Ascending aorta (tissue), 2 donors: ENCODE results near the gene XPR1. TPM values are rescaled to one million over a fixed set of nuclear protein-coding genes. Genes with fewer than 3 reads are reported as not detected.

ENCODE experiments used
- DNase-seq, 2 donors: peaks; one replicate each; pipeline ENCODE4 v3.0.0-alpha.2; 2019; ENCODE audit warnings: low spot score in 2 of 2
- H3K27ac ChIP-seq, 2 donors: fragments of 200-600 bp; sonication (generic); one replicate each; pipeline ENCODE4 v1.5.1; 2016 to 2017; ENCODE audit warnings: mild to moderate bottlenecking in 1 of 2
- H3K27me3 ChIP-seq: fragments of 200-600 bp; sonication (generic); one replicate; pipeline ENCODE4 v1.5.1; 2017
- H3K36me3 ChIP-seq, 2 donors: fragments of 200-600 bp; sonication (generic); one replicate each; pipeline ENCODE4 v1.5.1; 2016
- H3K4me1 ChIP-seq, 2 donors: fragments of 200-600 bp; sonication (generic); one replicate each; pipeline ENCODE4 v1.5.1; 2016 to 2017; ENCODE audit warnings: mild to moderate bottlenecking in 1 of 2
- H3K4me3 ChIP-seq, 2 donors: fragments of 200-600 bp; sonication (generic); one replicate each; pipeline ENCODE4 v1.5.1; 2016 to 2017; ENCODE audit warnings: mild to moderate bottlenecking in 1 of 2
- H3K9me3 ChIP-seq, 2 donors: fragments of 200-600 bp; sonication (generic); one replicate each; pipeline ENCODE4 v1.5.1; 2016
- CTCF ChIP-seq, 3 experiments: fragments of 200-600 bp in 2 of 3; fragments of 450-650 bp in 1 of 3; sonication (generic) in 2 of 3; IDR thresholded peaks; one replicate each; pipeline ENCODE4 v1.5.1; 2016 to 2019; ENCODE audit warnings: antibody characterized with exemption in 3 of 3, mild to moderate bottlenecking in 1 of 3, moderate library complexity in 1 of 3
- intact Hi-C: fragments of 100-400 bp; cut with DNase I; formaldehyde crosslinking; loops from one replicate; pipeline ENCODE4 v1.15.1; 2023
- total RNA-seq: library from RNA; depleted of rRNA; stranded (reverse); fragments of >200 nt; gene quantifications from one replicate; pipeline ENCODE4 v1.1.0, GENCODE V29; 2016

The XPR1 gene
- total RNA-seq, 1 donor from 2014 or later = 41.6 TPM

GRCh38 chr1:180791806-180792205 lies 160.0 kb downstream of the XPR1 start:
- Histone ChIP-seq H3K36me3 (no peaks in the 10 kb centered on the region), H3K9me3 (no peaks in the 10 kb centered on the region), H3K27ac (no peak overlapping the region), H3K27me3 (no peaks in the 10 kb centered on the region), H3K4me1 (peaks cover 0 to 5% of the 10 kb centered on the region in 2 donors), H3K4me3 (no peak overlapping the region)
- TF ChIP-seq CTCF (IDR thresholded peaks at IDR 0.05) = no peak
- intact Hi-C loops = no loop called here
- DNase-seq = no peak

DNA sequence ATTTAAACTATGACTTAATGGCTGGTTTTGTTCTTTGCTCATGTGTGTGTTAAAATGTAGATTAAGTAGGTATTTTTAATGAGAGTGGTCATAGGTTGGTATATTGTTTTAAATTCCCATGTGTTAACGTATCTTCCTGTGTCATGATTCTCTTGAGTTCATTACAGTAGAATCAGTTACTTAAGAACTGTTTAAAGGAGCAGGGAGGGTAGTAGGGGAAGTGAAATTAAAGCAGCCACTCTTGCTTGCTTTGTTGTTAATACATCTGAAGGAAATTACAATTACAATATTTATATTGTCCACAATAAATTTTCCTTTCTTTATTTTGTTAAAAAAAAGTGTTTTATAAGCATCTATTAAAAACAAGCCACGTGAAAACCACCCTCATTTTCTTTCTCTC lies 161.6 kb downstream of the XPR1 start:
- Histone ChIP-seq H3K9me3 (no peaks in the 10 kb centered on the region), H3K4me3 (no peak overlapping the region), H3K27me3 (no peaks in the 10 kb centered on the region), H3K4me1 (peaks cover 0 to 5% of the 10 kb centered on the region in 2 donors), H3K27ac (no peak overlapping the region), H3K36me3 (no peaks in the 10 kb centered on the region)
- no peak for DNase-seq
- intact Hi-C loops = no loop called here
- TF ChIP-seq CTCF (IDR thresholded peaks at IDR 0.05) = no peak

- DNase-seq = no peak
- H3K4me1 ChIP-seq = no peaks in the 10 kb centered on the region
- H3K9me3 ChIP-seq = no peaks in the 10 kb centered on the region
- TF ChIP-seq CTCF (IDR thresholded peaks at IDR 0.05) = no peak
- no peaks in the 10 kb centered on the region for H3K27me3 ChIP-seq
- H3K36me3 ChIP-seq = no peaks in the 10 kb centered on the region
- intact Hi-C loops = no loop called here
- no peak overlapping the region for H3K4me3 ChIP-seq
- H3K27ac ChIP-seq = no peak overlapping the region
Measured at GRCh38 chr1:180796897-180797640, 165.2 kb downstream of the XPR1 start.

GRCh38 chr1:180800945-180801344 lies 169.1 kb downstream of the XPR1 start:
- no peaks in the 10 kb centered on the region for H3K4me1 ChIP-seq

DNA sequence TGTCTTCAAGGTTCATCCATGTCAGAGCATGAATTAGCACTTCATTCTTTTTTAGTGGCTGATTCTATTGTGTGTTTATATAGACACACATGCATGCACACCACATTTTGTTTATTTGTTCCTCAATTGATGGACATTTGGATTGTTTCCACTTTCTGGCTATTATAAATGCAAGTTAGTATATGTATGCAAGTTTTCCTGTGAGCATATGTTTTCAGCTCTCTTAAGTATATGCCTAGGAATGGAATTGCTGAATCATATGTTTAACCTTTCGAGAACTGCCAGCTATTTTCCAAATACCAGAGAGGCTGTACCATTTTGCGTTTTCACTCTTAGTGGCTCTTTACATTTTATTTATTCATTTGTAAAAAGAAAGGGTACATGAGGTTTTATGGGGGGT lies 171.0 kb downstream of the XPR1 start:
- Histone ChIP-seq H3K4me3 (no peak overlapping the region), H3K27me3 (no peaks in the 10 kb centered on the region), H3K4me1 (no peaks in the 10 kb centered on the region), H3K9me3 (no peaks in the 10 kb centered on the region), H3K27ac (no peak overlapping the region), H3K36me3 (peaks cover 0 to 12% of the 10 kb centered on the region in 2 donors)
- intact Hi-C loops = no loop called here
- TF ChIP-seq CTCF (IDR thresholded peaks at IDR 0.05) = no peak
- no peak for DNase-seq

More at GRCh38 chr1:180800945-180801344, 169.1 kb downstream of the XPR1 start:
- no peaks in the 10 kb centered on the region for H3K27me3 ChIP-seq
- no peak overlapping the region for H3K27ac ChIP-seq
- intact Hi-C loops = no loop called here
- H3K36me3 ChIP-seq = peaks cover 0 to 7% of the 10 kb centered on the region in 2 donors
- H3K4me3 ChIP-seq = no peak overlapping the region
- DNase-seq = no peak
- no peak for TF ChIP-seq CTCF (IDR thresholded peaks at IDR 0.05)
- H3K9me3 ChIP-seq = no peaks in the 10 kb centered on the region
